ENCODE measurements around the gene ARMS2.

ARMS2 gene

DNA sequence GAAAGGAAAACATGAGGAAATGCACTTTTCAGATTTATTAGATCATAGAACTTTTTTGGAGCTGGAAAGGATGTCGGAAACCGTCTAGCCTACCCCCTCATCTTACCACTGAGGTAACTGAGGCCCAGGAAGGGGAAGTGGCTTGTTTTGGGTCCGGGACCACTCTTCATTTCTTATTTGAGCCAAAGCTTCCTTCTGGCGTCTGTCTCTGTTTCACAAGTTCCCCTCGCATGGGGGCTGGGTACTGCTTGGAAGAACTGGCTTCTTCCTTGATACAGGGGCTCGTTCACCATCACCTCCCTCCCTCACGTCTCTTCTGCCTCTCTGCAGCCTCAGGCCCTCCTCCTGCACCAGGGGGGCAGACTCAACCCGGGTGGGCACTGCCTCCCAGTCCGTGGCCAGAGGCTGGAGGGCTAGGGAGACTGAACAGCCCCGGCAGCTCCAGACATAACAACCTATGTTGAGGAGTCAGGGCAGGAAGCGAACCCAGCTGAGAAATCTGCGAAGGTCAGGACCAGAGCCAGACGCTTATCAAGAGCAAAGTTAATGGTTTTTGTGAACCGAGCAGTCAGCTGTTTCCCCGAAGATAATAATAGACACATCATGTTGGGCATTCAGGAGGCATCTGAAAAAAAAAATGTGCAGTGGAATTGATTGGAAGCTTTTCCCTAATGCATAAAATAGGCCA, 19.8 kb downstream of the ARMS2 start:
- DNase-seq: no peak

- DNase-seq: no peak
Observed at GRCh38 chr10:122475100-122475499, 20.6 kb downstream of the ARMS2 start.

DNA sequence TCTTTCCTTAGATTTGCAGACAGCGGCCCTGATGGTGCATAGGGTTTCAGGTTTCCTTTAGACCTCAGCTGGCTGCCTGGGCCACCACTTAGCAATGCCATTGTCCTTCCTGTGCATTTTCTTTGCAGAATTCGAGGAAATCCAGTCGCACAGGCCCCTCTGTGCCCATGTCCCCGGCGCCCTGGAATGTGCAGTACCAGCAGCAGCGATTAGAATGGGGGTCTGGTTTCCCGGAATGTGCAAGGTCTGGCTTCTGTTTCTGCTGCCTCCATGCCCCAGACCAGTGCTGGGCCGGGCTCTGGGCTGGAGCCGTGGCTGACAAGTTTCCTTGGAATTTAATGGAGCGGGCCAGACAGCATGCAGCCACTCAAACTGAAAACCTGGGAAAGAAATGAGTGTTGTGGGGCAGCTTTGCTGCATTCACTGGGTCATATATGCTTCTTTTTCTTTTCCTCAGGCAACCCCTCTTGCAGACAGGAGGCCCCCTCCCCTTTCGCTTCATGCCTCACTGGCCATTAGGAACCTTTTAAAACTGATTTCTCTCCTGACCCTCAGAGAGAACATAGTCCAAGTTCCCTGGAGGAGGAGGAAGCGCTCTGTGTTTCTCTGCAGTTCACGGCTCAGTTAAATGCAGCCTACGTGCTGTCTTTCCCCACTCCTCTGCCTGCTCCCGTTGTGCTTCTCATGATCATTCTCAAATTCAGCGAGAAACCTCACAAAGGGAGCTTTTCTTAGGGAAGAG, 21.3 kb downstream of the ARMS2 start:
- no peak for DNase-seq

GRCh38 chr10:122476333-122476695, 21.9 kb downstream of the ARMS2 start:
- no peak for DNase-seq

DNA sequence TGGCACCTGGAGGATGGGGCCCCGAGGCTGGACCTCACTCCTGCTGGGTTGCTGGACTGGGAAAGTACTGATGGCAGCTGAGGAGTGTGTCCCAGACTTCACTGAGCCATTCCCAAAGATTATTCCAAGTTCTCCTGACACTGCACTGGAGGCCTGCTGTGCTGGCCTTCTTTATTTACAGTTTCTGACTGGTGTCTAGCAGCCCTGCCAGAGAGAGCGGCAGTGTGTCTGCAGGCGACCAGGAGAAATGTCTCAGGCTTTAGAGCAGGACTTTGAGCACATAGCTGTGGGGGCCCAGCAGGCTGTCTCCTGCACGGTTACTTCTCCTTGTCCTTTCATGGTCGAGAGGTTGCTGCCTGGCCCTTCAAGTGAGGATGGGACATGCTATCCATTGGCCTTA, 23.0 kb downstream of the ARMS2 start:
- no peak for DNase-seq

- DNase-seq: no peak
Observed at GRCh38 chr10:122478971-122479370, 24.5 kb downstream of the ARMS2 start.

GRCh38 chr10:122480146-122480833, 25.8 kb downstream of the ARMS2 start:
- no peak for DNase-seq

GRCh38 chr10:122481296-122482056, 27.0 kb downstream of the ARMS2 start:
- no peak for DNase-seq

- DNase-seq: no peak
Observed at GRCh38 chr10:122484276-122485060, 30.0 kb downstream of the ARMS2 start.

DNA sequence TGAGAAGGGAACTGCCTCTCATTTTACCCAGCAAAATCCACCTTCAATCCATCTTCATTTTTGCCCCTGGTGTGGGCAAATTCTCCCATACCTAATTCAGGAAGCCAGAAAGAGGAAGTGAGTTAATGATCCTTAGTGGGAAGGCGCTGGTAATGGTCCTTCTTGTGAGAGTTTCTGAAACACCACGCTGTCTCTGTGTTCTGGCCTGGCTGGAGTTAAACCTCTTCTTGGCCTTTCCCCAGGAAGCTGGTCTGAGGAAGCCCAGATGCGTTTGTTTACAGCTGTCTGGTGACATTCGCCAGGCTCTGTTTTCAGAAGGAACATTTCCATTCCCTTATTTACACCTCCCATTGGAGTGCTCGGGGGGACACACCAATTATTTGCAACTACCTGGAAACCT, 31.2 kb downstream of the ARMS2 start:
- no peak for DNase-seq

- DNase-seq: no peak
Observed at GRCh38 chr10:122486406-122487080, 32.1 kb downstream of the ARMS2 start.

- DNase-seq: no peak
Observed at GRCh38 chr10:122487174-122487765, 32.8 kb downstream of the ARMS2 start.

- DNase-seq: no peak
Observed at GRCh38 chr10:122490268-122490667, 35.8 kb downstream of the ARMS2 start.

DNA sequence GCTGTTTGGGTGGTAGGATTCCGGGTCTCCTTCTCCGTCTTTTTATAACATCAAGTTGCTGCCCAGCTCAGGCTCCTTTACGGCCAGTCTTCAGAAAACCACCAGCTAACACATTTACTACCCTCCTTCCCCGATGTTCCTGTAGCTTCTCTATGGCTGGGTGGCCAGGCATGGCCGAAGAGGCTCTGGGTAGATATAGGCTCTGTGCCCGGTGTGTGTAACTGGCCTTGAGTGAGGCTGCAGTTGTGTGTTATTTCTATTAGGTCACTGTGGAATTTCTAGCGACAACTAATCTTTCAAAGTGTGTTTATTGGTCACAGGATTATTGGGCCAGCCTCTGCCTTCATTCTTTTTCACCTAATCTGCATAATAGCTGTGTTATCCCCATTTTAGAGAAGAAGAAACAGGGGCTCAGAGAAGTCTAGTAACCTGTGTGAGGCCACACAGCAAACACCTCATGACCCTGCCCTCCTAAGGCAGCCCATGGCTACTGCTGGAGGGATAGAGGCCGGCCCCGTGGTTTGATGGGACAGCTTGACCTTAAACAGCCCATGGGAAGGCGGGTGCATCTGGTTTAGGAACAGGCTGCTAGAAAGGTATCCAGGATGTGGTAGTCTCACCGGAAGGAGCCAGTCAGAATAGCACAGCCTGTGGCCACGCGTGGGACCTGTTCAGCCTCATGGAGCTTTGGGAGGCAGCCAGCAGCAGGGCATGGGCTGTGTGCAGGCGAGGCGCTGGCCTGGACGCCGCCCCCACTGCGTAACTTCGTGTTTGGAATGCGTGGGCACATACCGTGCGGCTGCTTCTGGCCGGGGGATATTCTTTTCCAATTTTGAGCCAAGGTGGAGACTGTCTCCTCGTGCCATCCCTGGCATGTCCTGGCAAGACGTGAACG, 36.6 kb downstream of the ARMS2 start:
- DNase-seq: peak; percentile 35

DNA sequence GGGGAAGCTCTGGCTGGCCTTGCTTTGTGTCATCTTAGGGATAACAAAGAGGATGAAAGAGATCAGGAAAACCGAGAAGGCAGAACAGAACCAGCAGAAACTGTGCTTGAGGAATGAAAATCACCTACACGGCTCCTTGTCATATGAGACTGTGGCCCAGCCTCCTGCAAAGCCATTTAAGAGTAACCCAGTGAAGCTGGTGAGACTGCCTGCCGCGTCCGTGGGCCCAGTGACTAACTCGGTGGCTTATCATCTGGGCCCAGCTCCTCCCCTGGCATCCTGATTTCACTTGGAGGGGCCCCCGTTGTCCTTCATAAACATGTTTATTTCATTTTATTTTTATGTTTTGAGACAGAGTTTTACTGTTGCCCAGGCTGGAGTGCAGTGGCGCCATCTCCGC, 37.6 kb downstream of the ARMS2 start:
- no peak for DNase-seq

GRCh38 chr10:122492999-122493481, 38.6 kb downstream of the ARMS2 start:
- no peak for DNase-seq

- no peak for DNase-seq
Observed at GRCh38 chr10:122493761-122494160, 39.3 kb downstream of the ARMS2 start.

- no peak for DNase-seq
Observed at GRCh38 chr10:122494173-122494820, 39.8 kb downstream of the ARMS2 start.

DNA sequence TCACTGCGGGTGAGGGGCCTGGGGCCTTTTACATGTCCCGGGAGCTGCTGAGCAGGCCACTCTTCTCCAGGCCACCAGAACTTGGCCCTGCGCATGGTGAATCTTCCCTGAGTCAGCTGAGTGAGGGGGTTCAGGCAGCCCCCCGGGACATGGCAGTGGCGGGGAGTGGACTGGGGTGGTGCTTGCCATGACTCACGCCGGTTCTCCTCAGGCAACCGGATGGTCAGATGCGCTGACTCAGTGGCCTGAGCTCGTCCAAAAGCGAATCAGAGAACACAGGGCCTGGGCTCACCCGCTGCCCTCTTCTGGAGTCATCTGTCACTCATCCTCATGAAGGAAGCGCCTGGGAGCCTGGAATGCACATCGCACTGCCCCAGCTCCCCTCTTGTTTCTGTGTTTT, 40.4 kb downstream of the ARMS2 start:
- DNase-seq: no peak
